ENCODE results near the gene GIMAP1.
"Not testable (repeated sequence)": the region's sequence is repeated elsewhere in the genome, so short reads cannot be mapped to it uniquely, and the experiment has no call there.

Gene GIMAP1

GRCh38 chr7:150716368-150716767, at the start of gene GIMAP1:
Gene GIMAP1 (plus strand): TSS chr7:150716613. CDS start chr7:150719048, 2,435 bp downstream.
- no peak for DNase-seq
- Histone ChIP-seq H3K36me3 (replicated peaks) (no peaks in the 10 kb centered on the region), H3K27me3 (replicated peaks) (no peaks in the 10 kb centered on the region), H3K4me3 (ENCODE audit: low read depth, low read length) (no peak within 1 kb of the TSS), H3K27ac (no peak within 1 kb of the TSS)
- TF ChIP-seq CTCF (IDR thresholded peaks at IDR 0.05; ENCODE audit: low read depth, low read length, missing control alignments), result no peak
- in situ Hi-C loops (cut with HindIII; ENCODE audit: low pct_ligation_motif_present, low sequenced_read_pairs), result no loop called here

DNA sequence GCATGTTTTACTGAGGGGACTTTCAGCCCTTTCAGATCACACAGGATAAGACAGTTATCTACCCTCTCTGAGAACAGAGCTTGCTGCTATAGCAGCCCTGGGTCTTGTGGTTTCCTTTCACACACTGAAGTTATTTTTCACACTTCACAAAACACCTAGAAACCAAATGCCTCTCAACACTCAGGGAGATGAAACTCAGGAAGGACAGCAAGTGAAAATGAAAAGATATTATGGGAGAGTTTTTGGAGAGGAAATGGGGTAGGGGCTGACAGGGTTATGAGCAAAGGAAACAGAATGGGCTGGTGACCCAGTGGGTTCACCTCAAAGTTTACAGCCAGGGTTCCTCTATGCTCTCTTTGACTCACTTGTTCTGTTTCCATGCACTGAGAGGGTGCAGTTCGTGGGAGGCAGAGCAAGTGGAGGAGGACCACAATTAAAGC, 47.9 kb upstream of the GIMAP1 start:
- in situ Hi-C loops (cut with HindIII; ENCODE audit: low pct_ligation_motif_present, low sequenced_read_pairs), result no loop called here
- Histone ChIP-seq H3K27me3 (replicated peaks) (no peaks in the 10 kb centered on the region), H3K27ac (no peak overlapping the region), H3K36me3 (replicated peaks) (no peaks in the 10 kb centered on the region), H3K4me3 (ENCODE audit: low read depth, low read length) (no peak overlapping the region)
- no peak for TF ChIP-seq CTCF (IDR thresholded peaks at IDR 0.05; ENCODE audit: low read depth, low read length, missing control alignments)
- no peak for DNase-seq

DNA sequence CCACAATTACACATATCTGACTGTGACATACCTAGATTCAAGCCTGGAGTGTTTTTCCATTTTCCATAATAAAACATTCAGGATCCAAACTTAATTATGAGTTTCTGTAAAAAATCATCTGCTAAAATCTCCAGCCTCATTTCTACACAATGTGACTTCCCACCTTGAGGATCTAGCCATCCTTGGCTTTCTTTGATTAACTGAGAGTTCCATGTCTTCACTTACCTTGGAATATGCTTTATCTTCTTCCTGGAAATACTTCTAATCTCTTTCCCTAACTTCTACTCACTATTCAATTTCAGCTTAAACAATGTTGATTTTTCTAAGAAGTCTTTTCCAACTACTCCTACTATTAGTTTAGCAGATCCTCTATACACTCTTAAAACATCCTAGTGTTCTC, 47.4 kb upstream of the GIMAP1 start:
- DNase-seq, result no peak
- Histone ChIP-seq H3K4me3 (ENCODE audit: low read depth, low read length) (no peak overlapping the region), H3K27ac (no peak overlapping the region), H3K36me3 (replicated peaks) (no peaks in the 10 kb centered on the region), H3K27me3 (replicated peaks) (no peaks in the 10 kb centered on the region)
- in situ Hi-C loops (cut with HindIII; ENCODE audit: low pct_ligation_motif_present, low sequenced_read_pairs), result no loop called here
- TF ChIP-seq CTCF (IDR thresholded peaks at IDR 0.05; ENCODE audit: low read depth, low read length, missing control alignments), result no peak

- H3K4me3 ChIP-seq (ENCODE audit: low read depth, low read length); H3K27ac ChIP-seq; DNase-seq; H3K36me3 ChIP-seq (replicated peaks); in situ Hi-C loops (cut with HindIII; ENCODE audit: low pct_ligation_motif_present, low sequenced_read_pairs); H3K27me3 ChIP-seq (replicated peaks): not testable (repeated sequence)
Observed at GRCh38 chr7:150671798-150672585, 44.4 kb upstream of the GIMAP1 start.

DNA sequence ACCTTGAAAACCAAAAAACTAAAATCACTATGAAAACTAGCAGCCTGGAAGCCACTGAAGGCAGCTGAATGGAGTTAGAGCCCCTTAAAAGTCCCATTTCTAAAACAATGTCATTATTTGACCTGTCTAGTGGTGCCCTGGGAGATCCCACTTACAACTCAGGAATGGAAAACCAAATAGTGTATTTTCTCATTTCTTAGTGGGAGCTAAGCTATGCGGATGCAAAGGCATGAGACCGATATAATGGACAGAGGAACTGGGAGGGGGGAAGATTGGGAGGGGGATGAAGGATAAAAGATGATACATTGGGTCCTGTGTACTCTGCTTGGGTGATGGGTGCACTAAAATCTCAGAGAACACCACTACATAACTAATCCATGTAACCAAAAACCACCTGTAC, 40.7 kb upstream of the GIMAP1 start:
- Histone ChIP-seq H3K27ac (no peak overlapping the region), H3K36me3 (replicated peaks) (no peaks in the 10 kb centered on the region), H3K4me3 (ENCODE audit: low read depth, low read length) (no peak overlapping the region), H3K27me3 (replicated peaks) (no peaks in the 10 kb centered on the region)
- DNase-seq, result no peak
- no peak for TF ChIP-seq CTCF (IDR thresholded peaks at IDR 0.05; ENCODE audit: low read depth, low read length, missing control alignments)
- in situ Hi-C loops (cut with HindIII; ENCODE audit: low pct_ligation_motif_present, low sequenced_read_pairs), result no loop called here

- H3K27me3 ChIP-seq (replicated peaks); H3K27ac ChIP-seq; H3K36me3 ChIP-seq (replicated peaks); DNase-seq; in situ Hi-C loops (cut with HindIII; ENCODE audit: low pct_ligation_motif_present, low sequenced_read_pairs); H3K4me3 ChIP-seq (ENCODE audit: low read depth, low read length): not testable (repeated sequence)
Observed at GRCh38 chr7:150676276-150676675, 40.1 kb upstream of the GIMAP1 start.

DNA sequence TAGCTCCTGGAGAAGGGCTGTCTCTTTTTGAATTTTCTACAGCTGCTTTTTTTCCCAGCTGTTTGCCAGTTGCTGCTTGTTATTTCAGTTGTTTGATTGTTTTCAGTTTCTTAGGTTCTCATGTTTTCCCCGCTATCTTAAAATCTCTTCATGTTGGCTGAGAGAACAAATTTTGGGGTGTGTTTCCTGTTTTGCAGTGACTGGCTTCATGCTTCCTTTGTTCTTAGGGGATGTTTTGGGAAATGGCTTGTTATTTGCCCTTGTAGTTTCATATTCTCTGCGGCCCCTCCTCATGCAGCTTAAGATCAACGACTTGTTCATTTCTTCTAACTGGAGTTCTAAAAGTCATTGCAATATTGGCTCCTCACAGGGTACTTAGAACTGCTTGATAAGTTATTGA, 39.6 kb upstream of the GIMAP1 start:
- DNase-seq; H3K36me3 ChIP-seq (replicated peaks); in situ Hi-C loops (cut with HindIII; ENCODE audit: low pct_ligation_motif_present, low sequenced_read_pairs); H3K27me3 ChIP-seq (replicated peaks); H3K27ac ChIP-seq; H3K4me3 ChIP-seq (ENCODE audit: low read depth, low read length): not testable (repeated sequence)

- H3K36me3 ChIP-seq (replicated peaks); H3K27me3 ChIP-seq (replicated peaks); H3K27ac ChIP-seq; in situ Hi-C loops (cut with HindIII; ENCODE audit: low pct_ligation_motif_present, low sequenced_read_pairs); H3K4me3 ChIP-seq (ENCODE audit: low read depth, low read length); DNase-seq: not testable (repeated sequence)
Observed at GRCh38 chr7:150678601-150679000, 37.8 kb upstream of the GIMAP1 start.

DNA sequence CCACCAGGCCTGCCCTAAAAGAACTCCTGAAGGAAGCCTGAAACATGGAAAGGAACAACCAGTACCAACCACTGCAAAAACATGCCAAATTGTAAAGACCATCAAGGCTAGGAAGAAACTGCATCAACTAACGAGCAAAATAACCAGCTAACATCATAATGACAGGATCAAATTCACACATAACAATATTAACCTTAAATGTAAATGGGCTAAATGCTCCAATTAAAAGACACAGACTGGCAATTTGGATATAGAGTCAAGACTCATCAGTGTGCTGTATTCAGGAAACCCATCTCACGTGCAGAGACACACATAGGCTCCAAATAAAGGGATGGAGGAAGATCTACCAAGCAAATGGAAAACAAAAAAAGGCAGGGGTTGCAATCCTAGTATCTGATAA, 36.0 kb upstream of the GIMAP1 start:
- H3K27ac ChIP-seq; H3K27me3 ChIP-seq (replicated peaks); H3K36me3 ChIP-seq (replicated peaks); in situ Hi-C loops (cut with HindIII; ENCODE audit: low pct_ligation_motif_present, low sequenced_read_pairs); H3K4me3 ChIP-seq (ENCODE audit: low read depth, low read length); DNase-seq: not testable (repeated sequence)

All from brain microvascular endothelial cell (primary cell).